K562 (cell line): ENCODE results near the gene KIF20A. TPM values are rescaled to one million over a fixed set of nuclear protein-coding genes. Genes with fewer than 3 reads are reported as not detected.
A peak's percentile ranks its signal among the peaks of the same experiment; 100 is the strongest.

Source experiments
- ATAC-seq: fragments of 200-7000 bp; cut with Tn5 transposase; 3 replicates; pipeline ENCODE4 v1.9.1; 2020; ENCODE audit warnings: moderate library complexity
- BruUV-seq: library from RNA; stranded (reverse); fragments of 400-500 nt; replicated peaks from 2 replicates; lab custom pipeline; 2021; lab: Mats Ljungman, UMichigan
- CTCF ChIA-PET: fragments of 300-600 bp; formaldehyde crosslinking; extraction: SDS; loops from one replicate; lab custom pipeline; 2021; ENCODE audit warnings: low intra/inter-chr PET ratio; lab: Yijun Ruan, JAX
- POLR2A ChIA-PET: fragments of 300-600, 350-650 bp; sonication (Branson Sonifier 250); formaldehyde crosslinking; extraction: SDS; loops from one replicate; lab custom pipeline; 2021; ENCODE audit warnings: antibody characterized with exemption, inconsistent platforms; lab: Yijun Ruan, JAX
- DNase-seq, 4 experiments: peaks; one replicate each; pipeline versions ENCODE4 v3.0.0 to v3.0.0-alpha.2; 2011 to 2018; ENCODE audit warnings: low spot score in 3 of 4, mixed read lengths in 3 of 4; ENCODE audit errors: extremely low read depth in 1 of 4
- FAIRE-seq: peaks from 2 replicates; lab custom pipeline; 2011; peaks lifted over from hg19 to GRCh38; lab: Jason Lieb, UNC
- H2AFZ ChIP-seq: 2 replicates; pipeline ENCODE4 v1.6.0; 2011; ENCODE audit warnings: low read depth, low read length, control low read depth, inconsistent platforms
- H3K27ac ChIP-seq: fragments of 200-600 bp; 3 replicates; pipeline ENCODE4 v1.8.0; 2011; ENCODE audit warnings: low read depth, mild to moderate bottlenecking, control low read depth, inconsistent platforms, low read length, moderate library complexity, mixed read lengths; ENCODE audit errors: extremely low read depth
- H3K27me3 ChIP-seq, 2 experiments: fragments of 300-600 bp in 1 of 2; 2 replicates in 1 of 2; 3 replicates in 1 of 2; pipeline versions ENCODE4 v1.6.0 to v1.8.0; 2011; ENCODE audit warnings: inconsistent platforms in 2 of 2, low read length in 2 of 2, mild to moderate bottlenecking in 1 of 2, mixed read lengths in 1 of 2, moderate library complexity in 1 of 2; ENCODE audit not compliant: control insufficient read depth in 2 of 2, insufficient read depth in 2 of 2
- H3K36me3 ChIP-seq: fragments of 300-600 bp; 3 replicates; pipeline ENCODE4 v1.8.0; 2011; ENCODE audit warnings: mild to moderate bottlenecking, low read length, inconsistent platforms; ENCODE audit not compliant: control insufficient read depth, insufficient read depth
- H3K4me1 ChIP-seq, 2 experiments: fragments of 200-600 bp in 1 of 2; replicated peaks in 1 of 2; 2 replicates in 1 of 2; 3 replicates in 1 of 2; pipeline versions ENCODE4 v1.5.1 to v1.8.0; 2011; ENCODE audit warnings: inconsistent platforms in 2 of 2, low read length in 2 of 2, mild to moderate bottlenecking in 1 of 2, mixed read lengths in 1 of 2, moderate library complexity in 1 of 2; ENCODE audit not compliant: control insufficient read depth in 2 of 2, insufficient read depth in 2 of 2
- H3K4me2 ChIP-seq: 2 replicates; pipeline ENCODE4 v1.6.1; 2011; ENCODE audit warnings: low read length, control low read depth, inconsistent platforms, mixed read lengths; ENCODE audit not compliant: insufficient read depth
- H3K4me3 ChIP-seq: fragments of 200-600 bp; sonication (generic), shearing (Covaris generic); 2 replicates; pipeline ENCODE4 v1.5.1; 2016; ENCODE audit warnings: control low read depth, inconsistent platforms
- H3K79me2 ChIP-seq: fragments of 200-600 bp; 3 replicates; pipeline ENCODE4 v1.8.0; 2011; ENCODE audit warnings: low read length, inconsistent platforms; ENCODE audit not compliant: control insufficient read depth, insufficient read depth
- H3K9ac ChIP-seq, 2 experiments: 2 replicates each; pipeline versions ENCODE4 v1.6.0 to v1.6.1; 2011; ENCODE audit warnings: low read depth in 2 of 2, low read length in 2 of 2, control low read depth in 1 of 2, inconsistent platforms in 1 of 2, mild to moderate bottlenecking in 1 of 2, mixed read lengths in 1 of 2; ENCODE audit not compliant: insufficient read depth in 1 of 2
- H3K9me1 ChIP-seq: one replicate; pipeline ENCODE4 v1.6.0; 2011; ENCODE audit warnings: inconsistent platforms, mild to moderate bottlenecking, low read length, moderate library complexity; ENCODE audit not compliant: control insufficient read depth, insufficient read depth
- H3K9me3 ChIP-seq: replicated peaks from 2 replicates; pipeline ENCODE4 v1.5.1; 2011; ENCODE audit warnings: low read depth, low read length, inconsistent platforms; ENCODE audit not compliant: control insufficient read depth, insufficient read depth
- H4K20me1 ChIP-seq: replicated peaks from 2 replicates; pipeline ENCODE4 v1.6.1; 2011; ENCODE audit warnings: low read length, inconsistent platforms, mixed read lengths; ENCODE audit not compliant: control insufficient read depth, insufficient read depth
- ATF4 ChIP-seq: fragments of 450-650 bp; formaldehyde crosslinking; IDR thresholded peaks from 2 replicates; pipeline ENCODE4 v1.4.0; 2022; ENCODE audit warnings: mild to moderate bottlenecking, moderate library complexity
- ATF6 ChIP-seq: sonication (generic); formaldehyde crosslinking; IDR thresholded peaks from 2 replicates; pipeline ENCODE4 v1.4.0; 2020; ENCODE audit warnings: mild to moderate bottlenecking, missing genetic modification reagents
- BRD4 ChIP-seq: fragments of 200-600 bp; sonication (generic); IDR thresholded peaks from 2 replicates; pipeline ENCODE4 v1.6.1; 2017; ENCODE audit warnings: inconsistent platforms
- CBX8 ChIP-seq: fragments of 200-600 bp; sonication (generic); IDR thresholded peaks from 2 replicates; pipeline ENCODE4 v1.6.1; 2012; ENCODE audit warnings: borderline replicate concordance, mixed run types, low read depth, mild to moderate bottlenecking, moderate library complexity, mixed read lengths, low read length, control low read depth, inconsistent platforms; ENCODE audit not compliant: poor library complexity, severe bottlenecking; ENCODE audit errors: extremely low read depth
- CHAMP1 ChIP-seq: fragments of 450-650 bp; IDR thresholded peaks from 2 replicates; pipeline ENCODE4 v1.6.1; 2016; ENCODE audit warnings: mild to moderate bottlenecking
- MLLT1 ChIP-seq, 2 experiments: fragments of 450-650 bp; IDR thresholded peaks; 2 replicates each; pipeline ENCODE4 v1.6.1; 2016
- MLX ChIP-seq, 2 experiments: fragments of 450-650 bp in 1 of 2; sonication (generic) in 1 of 2; formaldehyde crosslinking; conservative IDR thresholded peaks; 2 replicates each; pipeline versions ENCODE4 v1.4.0 to v1.8.1; 2020 to 2022; ENCODE audit warnings: mild to moderate bottlenecking in 1 of 2, missing genetic modification reagents in 1 of 2
- RAD51 ChIP-seq: fragments of 450-650 bp; IDR thresholded peaks from 2 replicates; pipeline ENCODE4 v1.7.1; 2016; ENCODE audit warnings: low read depth, mild to moderate bottlenecking, borderline replicate concordance
- SRSF9 ChIP-seq: fragments of 200-400 bp; formaldehyde crosslinking; IDR thresholded peaks from 2 replicates; pipeline ENCODE4 v1.6.1; 2017; ENCODE audit warnings: low read depth, low read length, borderline replicate concordance
- ZSCAN32 ChIP-seq: fragments of 450-650 bp; formaldehyde crosslinking; IDR thresholded peaks from 2 replicates; pipeline ENCODE4 v1.4.0; 2020; ENCODE audit warnings: mild to moderate bottlenecking, moderate library complexity
- WGBS: fragments of 100-300 bp; shearing (Covaris generic); methylation state at CpG from one replicate; pipeline ENCODE4 v1.1.6; 2016; ENCODE audit warnings: low coverage, mixed read lengths; ENCODE audit not compliant: insufficient coverage; ENCODE audit errors: missing lambda C conversion rate; 5-methylcytosine and 5-hydroxymethylcytosine counted together
- in situ Hi-C: fragments of 300-500 bp; cut with MboI; formaldehyde crosslinking; loops from 4 replicates; pipeline ENCODE4 v1.15.0; 2018; ENCODE audit warnings: inconsistent platforms, mixed read lengths
- intact Hi-C: fragments of 100-400 bp; cut with micrococcal nuclease; formaldehyde crosslinking; loops from 2 replicates; pipeline ENCODE4 v1.14.2; 2022
- polyA plus RNA-seq, 8 experiments: library from polyadenylated mRNA; depleted of rRNA in 4 of 8; stranded (reverse) in 5 of 8; unstranded in 3 of 8; fragments of >200 nt; fragmentation: Nextera tagmentation in 2 of 8; fragmentation: Illumina TruSeq in 1 of 8; extraction: Ambion mirVana in 2 of 8; extraction: Trizol in 1 of 8; gene quantifications; 2 replicates each; pipeline versions ENCODE4 v1.2.1 to v1.2.3, GENCODE V29; 2011 to 2014; ENCODE audit warnings: inconsistent platforms in 1 of 8, missing spikeins in 1 of 8
- total RNA-seq, 7 experiments: library from RNA; depleted of rRNA in 6 of 7; stranded (reverse); fragments of >200 nt in 6 of 7; fragmentation: Illumina TruSeq in 2 of 7; extraction: Trizol in 2 of 7; gene quantifications; 2 replicates each; pipeline versions ENCODE4 v1.2.1 to v1.2.3, GENCODE V29; 2011 to 2021; ENCODE audit warnings: low replicate concordance in 1 of 7

The KIF20A gene
- total and polyA plus RNA-seq, 9 of the 15 experiments (the other 6 are each of a cell fraction or from before 2014, with no cell fraction given): 36.8 to 61.2 (median 55.5) TPM

GRCh38 chr5:138177941-138178515 is 884 bp upstream of the KIF20A start (continued):
- TF ChIP-seq BRD4 (peak; percentile 73; the same call in 1 of the 2 replicates), RAD51 (no peak)

- 1% methylated on average over 23 of the region's 23 CpGs for WGBS
- H3K4me2 ChIP-seq: peak overlapping the region; percentile 95
- FAIRE-seq (no peak), DNase-seq (peak in 2 of 4 experiments; percentile 22 to 34), ATAC-seq (peak; percentile 18)
- peak overlapping the region; percentile 63 for H3K4me3 ChIP-seq
- H3K27me3 ChIP-seq: no peaks in the 10 kb centered on the region
- no peaks in the 10 kb centered on the region for H3K9me1 ChIP-seq
- intact Hi-C loops: no loop called here
- H3K79me2 ChIP-seq: peaks cover 53% of the 10 kb centered on the region
- CTCF ChIA-PET: interaction anchor here (0.5 to 2.2 kb wide), 5 partner anchors 42 to 325 kb away, joined by 3 to 10 read pairs (median 3); no protein-coding TSS in a partner anchor
- in situ Hi-C loops: loop anchor here (25.0 kb wide), 1 partner anchor 233 kb away; no protein-coding TSS in a partner anchor
- peaks cover 0 to 5% of the 10 kb centered on the region in 2 experiments; a peak in 1 of 5 replicates for H3K4me1 ChIP-seq
- peak overlapping the region; percentile 90 to 97 for H3K9ac ChIP-seq
- H4K20me1 ChIP-seq: no peaks in the 10 kb centered on the region
- peak overlapping the region; percentile 99 for H3K27ac ChIP-seq
- no peaks in the 10 kb centered on the region for H3K9me3 ChIP-seq
- BruUV-seq: TSS peak; percentile 68
- POLR2A ChIA-PET: interaction anchor here (0.6 to 4.6 kb wide), 26 partner anchors 9 to 1561 kb away, joined by 3 to 34 read pairs (median 3); partner anchors contain the start of genes CDC23 and FAM53C
- H2AFZ ChIP-seq: peak overlapping the region; percentile 99
- peaks cover 60% of the 10 kb centered on the region for H3K36me3 ChIP-seq
- TF ChIP-seq MLLT1 (IDR thresholded peaks at IDR 0.05) (no peak), ATF4 (CRISPR knock-in tag) (no peak), MLX (CRISPR knock-in tag; conservative IDR thresholded peaks at IDR 0.05) (no peak), ATF6 (CRISPR knock-in tag) (no peak), CBX8 (no peak), CHAMP1 (no peak), SRSF9 (no peak), ZSCAN32 (CRISPR knock-in tag) (no peak)
These were observed 455 bp downstream of the KIF20A start for GRCh38 chr5:138179277-138179857.
